NCI-H446 treated with DMSO at 0.1 percent for 48 hours (cell line): ENCODE measurements around the gene PRR19.

Experiments used
- DNase-seq: peaks from one replicate; lab custom pipeline; 2025; lab: John Stamatoyannopoulos, UW

The PRR19 gene

GRCh38 chr19:42271861-42272534 lies 29.9 kb upstream of the PRR19 start:
- no peak for DNase-seq

DNA sequence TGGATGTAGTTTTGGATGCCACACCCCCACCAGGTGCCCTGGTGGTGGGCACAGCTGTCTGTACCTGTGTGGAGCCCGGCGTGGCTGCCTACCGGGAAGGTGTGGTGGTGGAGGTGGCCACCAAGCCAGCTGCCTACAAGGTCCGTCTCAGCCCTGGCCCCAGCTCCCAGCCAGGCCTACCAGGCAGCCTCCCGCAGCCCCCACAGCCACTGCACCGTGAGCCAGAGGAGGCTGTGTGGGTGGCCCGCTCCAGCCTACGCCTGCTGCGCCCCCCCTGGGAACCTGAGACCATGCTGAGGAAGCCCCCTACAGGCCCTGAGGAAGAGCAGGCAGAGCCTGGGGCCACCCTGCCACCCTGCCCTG lies 29.4 kb upstream of the PRR19 start:
- no peak for DNase-seq

GRCh38 chr19:42272989-42273406 lies 28.9 kb upstream of the PRR19 start:
- DNase-seq: no peak

GRCh38 chr19:42273407-42274064 lies 28.4 kb upstream of the PRR19 start:
- no peak for DNase-seq

DNA sequence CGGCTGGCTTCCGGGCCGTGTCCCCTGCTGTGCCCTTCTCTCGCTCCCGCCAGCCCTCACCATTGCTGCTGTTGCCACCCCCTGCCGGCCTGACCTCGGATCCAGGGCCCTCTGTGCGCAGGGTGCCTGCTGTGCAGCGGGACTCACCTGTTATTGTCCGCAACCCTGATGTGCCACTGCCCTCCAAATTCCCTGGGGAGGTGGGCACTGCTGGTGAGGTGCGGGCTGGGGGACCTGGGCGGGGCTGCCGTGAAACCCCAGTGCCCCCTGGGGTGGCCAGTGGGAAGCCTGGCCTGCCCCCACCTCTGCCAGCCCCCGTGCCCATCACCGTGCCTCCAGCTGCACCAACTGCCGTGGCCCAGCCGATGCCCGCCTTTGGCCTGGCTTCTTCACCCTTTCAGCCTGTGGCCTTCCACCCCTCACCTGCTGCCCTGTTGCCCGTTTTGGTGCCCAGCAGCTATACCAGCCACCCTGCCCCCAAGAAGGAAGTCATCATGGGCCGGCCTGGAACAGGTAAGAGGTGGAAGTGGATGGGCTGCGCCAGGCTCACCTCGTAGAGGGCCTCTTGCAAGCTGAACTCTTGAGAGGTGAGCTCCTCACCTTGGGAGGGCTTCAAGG lies 27.8 kb upstream of the PRR19 start:
- DNase-seq: no peak

GRCh38 chr19:42275103-42275502 lies 26.8 kb upstream of the PRR19 start:
- no peak for DNase-seq

DNA sequence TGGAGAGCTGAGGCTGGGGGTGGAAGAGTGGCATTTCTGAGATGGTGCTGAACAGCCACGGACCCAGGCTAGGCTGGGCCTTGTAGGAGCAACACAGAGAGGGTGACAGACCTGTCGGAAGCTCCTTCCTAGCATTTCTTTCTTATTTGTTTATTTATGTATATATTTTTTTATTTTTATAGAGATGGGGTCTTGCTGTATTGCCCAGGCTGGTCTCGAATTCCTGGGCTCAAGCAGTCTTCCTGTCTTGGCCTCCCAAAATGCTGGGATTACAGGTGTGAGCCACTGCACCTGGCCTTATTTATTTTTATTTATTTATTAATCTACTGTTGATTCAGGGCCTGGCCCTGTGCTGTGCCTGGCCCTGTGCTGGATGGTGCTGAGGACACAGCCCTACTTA lies 26.4 kb upstream of the PRR19 start:
- no peak for DNase-seq

DNA sequence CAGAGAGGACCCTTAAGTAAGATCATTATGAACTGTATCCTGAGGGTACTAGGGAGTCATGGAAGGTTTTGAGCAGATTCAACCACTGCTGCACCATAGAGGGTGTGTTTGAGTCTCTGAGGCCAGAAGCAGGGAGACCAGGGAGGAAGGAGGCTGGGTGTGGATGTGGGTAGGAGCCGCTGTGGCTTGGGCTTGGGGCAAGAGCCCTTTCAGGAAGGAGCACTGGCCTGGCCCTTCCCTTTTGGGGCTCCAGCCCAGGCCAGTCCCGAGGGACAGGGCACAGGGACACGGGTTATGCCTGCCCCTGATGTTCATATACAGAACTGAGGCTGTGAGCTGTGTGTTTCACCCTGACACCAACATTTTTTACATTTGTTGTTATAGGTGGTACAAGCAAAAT lies 25.6 kb upstream of the PRR19 start:
- no peak for DNase-seq

GRCh38 chr19:42276821-42277220 lies 25.1 kb upstream of the PRR19 start:
- DNase-seq: no peak

GRCh38 chr19:42277821-42278451 lies 24.0 kb upstream of the PRR19 start:
- peak; percentile 72 for DNase-seq

GRCh38 chr19:42278452-42279154 lies 23.3 kb upstream of the PRR19 start:
- peak; percentile 57 for DNase-seq

DNA sequence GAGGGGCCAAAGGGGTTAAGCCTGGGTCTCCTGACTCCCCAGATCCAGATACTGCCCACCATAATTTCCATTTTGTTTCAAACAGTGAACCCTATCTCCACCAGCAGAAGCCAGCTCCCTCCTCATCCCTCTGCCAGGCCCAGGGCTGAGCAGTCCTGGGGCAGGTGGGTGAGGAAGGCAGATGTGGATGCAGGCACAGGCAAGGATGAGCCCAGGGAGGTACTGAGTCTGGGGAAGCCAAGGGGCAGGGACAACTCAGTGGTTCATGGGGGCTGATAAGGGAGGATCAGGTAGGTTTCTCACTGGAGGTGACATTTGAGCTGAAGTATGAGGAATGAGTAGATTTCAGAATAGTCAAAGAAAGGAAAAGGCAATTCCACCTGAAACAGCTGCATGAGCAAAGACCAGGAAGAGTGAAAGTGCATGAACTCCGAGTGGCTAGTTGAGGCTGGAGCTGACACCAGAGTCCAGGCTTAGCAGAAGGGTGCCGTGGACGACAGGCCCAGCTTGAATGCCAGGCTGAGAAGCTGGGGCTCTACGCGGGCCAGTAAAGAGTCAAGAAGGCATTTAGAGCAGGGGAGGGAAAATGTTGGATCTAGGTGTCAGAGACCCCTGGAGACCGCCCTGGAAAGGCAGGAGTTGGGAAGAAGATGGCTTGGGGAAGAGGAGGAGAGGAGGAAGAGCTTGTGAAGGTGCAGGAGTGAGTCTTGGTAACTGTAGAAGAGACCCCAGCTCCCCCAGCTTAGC lies 22.6 kb upstream of the PRR19 start:
- DNase-seq: no peak

- DNase-seq: peak; percentile 80
Observed at GRCh38 chr19:42279902-42280814, 21.8 kb upstream of the PRR19 start.

DNA sequence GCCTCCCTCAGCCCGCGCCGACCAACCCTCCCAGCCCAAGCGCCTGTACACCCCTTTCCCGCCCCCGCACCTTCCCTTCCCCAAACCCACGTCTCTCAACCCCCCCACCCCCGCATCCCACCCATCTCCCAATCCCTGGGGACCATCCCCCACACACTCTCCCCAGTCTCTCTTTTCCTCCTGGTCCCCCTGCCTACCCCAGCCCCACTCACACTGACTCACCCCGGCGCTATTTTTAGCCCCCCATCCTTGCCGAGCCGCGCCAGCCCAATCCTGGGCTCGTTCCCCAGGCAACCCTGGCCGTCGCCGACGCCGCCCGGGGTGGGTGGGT lies 21.2 kb upstream of the PRR19 start:
- DNase-seq: no peak

DNA sequence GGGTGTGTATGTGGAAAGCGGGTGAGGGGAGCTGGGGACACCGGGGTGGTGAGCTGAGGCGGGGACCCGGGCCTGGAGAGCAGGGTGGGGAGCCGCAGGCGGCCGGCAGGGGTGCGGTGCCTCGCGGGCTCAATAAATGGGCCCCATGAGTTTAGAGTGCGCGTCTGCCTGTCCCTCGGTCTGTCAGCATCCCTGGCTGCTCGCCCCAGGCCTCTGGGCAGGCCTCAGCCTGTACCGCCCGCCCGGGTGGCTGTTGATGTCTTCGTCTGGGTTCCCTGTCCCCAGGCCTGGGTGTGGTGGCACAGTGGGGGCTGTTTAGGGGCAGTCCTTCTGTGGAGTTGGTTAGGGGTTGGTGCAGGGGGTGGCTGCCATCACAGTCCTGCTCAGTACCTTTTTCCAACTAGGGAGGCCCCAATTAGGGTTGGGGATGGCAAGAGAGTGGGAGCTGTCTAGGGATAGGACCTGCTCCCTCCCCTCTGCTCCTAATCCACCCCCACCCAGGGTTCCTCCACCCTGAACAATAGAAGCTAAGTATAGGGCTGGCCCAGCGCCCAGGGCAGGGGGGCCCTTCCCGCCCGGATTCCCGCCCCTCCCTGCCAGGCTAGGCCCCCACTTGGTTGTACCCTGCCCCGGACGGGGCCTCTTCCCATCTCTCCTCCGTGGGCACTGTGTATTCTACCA lies 20.6 kb upstream of the PRR19 start:
- DNase-seq: peak; percentile 54

DNA sequence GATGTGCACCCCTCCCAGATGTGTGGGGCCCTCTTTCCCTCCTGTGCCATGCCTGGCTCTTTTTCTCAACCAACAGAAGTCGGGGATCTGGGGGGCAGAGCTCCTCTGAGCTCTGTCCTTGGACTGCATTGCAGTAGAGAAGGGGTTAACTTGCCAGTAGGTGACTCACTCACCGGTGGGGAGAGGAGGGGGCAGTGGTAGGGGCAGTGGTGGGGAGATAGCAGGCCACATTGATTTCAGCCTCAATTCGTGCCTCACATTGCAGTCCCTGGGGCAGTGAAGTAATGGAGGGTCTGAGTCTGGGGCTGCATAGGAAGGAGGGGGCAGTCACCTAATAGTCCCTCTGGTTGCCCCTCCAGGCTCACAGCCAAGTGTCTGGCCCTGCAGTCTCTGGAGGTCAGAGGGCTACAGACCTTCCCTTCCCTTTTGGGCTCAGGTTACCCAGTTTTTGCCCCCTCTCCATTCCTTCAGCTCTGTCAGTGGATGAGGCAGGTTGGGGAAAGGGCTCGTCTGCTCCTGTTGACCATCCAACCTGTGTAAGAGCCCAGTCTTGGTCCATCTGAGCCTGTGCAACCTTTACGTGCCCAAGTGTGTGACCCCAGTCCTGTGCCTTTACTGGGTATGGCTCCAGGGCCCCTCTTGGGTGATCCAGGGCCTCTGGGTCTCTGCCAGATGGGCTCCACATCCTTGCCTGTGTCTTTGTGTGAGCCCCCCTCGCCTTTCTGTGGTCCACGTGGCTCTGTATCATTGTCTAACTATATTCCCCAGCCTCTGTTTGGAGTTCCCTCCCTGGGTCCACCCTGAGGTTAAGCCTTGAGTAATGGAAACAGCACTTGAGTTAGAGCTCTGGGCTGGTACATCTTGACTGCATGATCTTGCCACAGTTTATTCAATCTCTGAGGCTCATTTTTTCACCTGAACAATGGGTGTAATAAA lies 19.8 kb upstream of the PRR19 start:
- peak; percentile 16 for DNase-seq

DNA sequence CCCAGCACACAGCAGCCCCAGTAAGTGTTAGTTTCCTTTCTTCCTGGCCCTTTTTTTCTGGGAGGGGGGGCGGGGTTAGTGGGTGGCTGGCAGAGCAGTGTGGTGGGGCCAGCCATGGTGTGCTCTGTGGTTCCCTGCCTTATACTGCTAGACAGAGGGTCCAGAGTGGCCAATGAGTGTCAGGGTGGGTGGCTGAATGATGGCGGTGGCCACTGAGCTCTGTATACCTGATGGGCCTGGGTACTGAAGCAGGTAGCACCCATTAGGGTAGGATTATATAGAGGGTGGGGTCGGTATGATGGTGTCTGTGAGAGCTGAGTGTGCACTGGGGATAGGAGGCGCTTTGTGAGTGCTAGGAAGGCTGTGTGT lies 19.1 kb upstream of the PRR19 start:
- DNase-seq: no peak

- DNase-seq: peak; percentile 90
Observed at GRCh38 chr19:42283188-42284065, 18.5 kb upstream of the PRR19 start.
